Occipital lobe (tissue), 2 donors: ENCODE data around the gene HHIPL1. TPM values are rescaled to one million over a fixed set of nuclear protein-coding genes. Genes with fewer than 3 reads are reported as not detected.

Experiments
- DNase-seq: peaks from one replicate; lab custom pipeline; 2025; lab: John Stamatoyannopoulos, UW
- total RNA-seq: library from RNA; depleted of rRNA; stranded (reverse); fragments of >200 nt; gene quantifications from one replicate; pipeline ENCODE4 v1.2.3, GENCODE V29; 2014

HHIPL1 gene
- total RNA-seq, 1 donor from 2014 or later, result 6.4 TPM

DNA sequence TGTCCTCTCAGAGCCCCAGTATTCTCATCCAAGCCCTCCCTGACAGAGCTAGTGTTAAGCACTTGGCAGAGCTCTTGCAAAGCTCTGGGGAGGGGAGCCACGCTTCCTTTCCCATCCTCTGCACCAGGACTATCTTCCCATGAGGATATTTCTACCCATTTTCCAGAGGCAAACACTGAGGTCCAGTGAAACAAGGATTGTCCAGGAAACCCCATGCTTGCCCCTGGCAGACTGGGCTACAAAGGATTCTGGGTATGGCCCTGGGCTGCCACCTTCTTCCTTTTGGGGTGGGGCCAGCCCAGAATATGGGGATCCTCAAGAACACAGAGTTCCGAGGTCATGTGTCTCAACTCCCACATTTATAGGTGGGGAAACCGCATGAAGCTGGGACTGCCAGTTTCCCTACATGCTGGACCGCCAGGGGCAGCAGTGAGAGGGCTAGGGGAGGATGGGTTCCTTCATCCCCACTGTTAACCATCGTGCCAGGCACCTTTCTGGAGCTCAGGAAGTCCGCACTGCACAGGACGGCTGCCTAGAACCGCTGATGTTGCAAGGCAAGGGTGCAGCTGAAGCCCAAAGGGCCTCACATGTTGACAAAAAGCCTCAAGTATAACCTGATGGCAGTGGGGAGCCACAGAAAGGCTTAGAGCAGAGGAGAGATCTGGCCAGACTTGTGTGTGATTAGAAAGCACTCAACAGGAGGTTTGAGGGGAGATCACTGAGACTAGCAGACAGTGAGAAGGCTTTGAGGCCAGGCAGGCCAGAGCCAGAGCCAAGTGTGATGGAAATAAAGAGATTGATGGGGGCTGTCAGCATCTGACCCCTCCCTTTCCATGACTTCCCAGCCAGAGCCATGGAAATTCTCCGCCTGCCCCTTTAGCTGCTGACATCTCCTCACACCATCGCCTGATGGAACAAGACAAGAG lies 35.4 kb upstream of the HHIPL1 start:
- DNase-seq, result no peak

- DNase-seq, result no peak
Measured at GRCh38 chr14:99611646-99612045, 33.3 kb upstream of the HHIPL1 start.

DNA sequence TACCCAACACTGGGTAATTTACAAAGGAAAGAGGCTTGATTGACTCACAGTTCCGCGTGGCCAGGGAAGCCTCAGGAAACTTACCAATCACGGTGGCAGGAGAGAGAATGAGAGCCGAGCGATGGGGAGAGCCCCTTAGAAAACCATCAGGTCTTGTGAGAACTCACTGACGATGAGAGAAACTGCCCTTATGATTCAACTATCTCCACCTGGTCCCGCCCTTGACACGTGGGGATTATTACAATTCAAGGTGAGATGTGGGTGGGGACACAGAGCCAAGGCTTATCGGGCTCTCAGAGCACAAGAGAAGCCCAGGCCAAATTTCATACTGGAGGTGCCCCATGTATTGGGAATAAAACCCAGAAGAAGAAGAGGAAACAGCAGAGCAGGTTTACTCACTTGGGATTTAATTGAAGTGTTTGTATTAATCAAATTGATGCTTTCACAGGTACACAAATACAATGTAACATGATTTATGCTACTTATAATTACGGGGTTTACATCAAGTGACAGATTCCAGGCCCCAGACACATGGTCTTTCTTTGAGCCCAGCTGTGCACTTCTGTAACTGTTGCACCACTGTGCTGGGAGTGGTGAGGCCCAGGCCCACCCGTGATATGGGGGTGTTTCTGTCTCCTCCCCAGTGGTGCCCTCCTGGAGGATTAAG lies 32.7 kb upstream of the HHIPL1 start:
- DNase-seq, result no peak

GRCh38 chr14:99612738-99613330 lies 32.1 kb upstream of the HHIPL1 start:
- no peak for DNase-seq

- DNase-seq, result no peak
Measured at GRCh38 chr14:99615497-99616157, 29.3 kb upstream of the HHIPL1 start.

GRCh38 chr14:99616832-99617800 lies 27.8 kb upstream of the HHIPL1 start:
- no peak for DNase-seq

DNA sequence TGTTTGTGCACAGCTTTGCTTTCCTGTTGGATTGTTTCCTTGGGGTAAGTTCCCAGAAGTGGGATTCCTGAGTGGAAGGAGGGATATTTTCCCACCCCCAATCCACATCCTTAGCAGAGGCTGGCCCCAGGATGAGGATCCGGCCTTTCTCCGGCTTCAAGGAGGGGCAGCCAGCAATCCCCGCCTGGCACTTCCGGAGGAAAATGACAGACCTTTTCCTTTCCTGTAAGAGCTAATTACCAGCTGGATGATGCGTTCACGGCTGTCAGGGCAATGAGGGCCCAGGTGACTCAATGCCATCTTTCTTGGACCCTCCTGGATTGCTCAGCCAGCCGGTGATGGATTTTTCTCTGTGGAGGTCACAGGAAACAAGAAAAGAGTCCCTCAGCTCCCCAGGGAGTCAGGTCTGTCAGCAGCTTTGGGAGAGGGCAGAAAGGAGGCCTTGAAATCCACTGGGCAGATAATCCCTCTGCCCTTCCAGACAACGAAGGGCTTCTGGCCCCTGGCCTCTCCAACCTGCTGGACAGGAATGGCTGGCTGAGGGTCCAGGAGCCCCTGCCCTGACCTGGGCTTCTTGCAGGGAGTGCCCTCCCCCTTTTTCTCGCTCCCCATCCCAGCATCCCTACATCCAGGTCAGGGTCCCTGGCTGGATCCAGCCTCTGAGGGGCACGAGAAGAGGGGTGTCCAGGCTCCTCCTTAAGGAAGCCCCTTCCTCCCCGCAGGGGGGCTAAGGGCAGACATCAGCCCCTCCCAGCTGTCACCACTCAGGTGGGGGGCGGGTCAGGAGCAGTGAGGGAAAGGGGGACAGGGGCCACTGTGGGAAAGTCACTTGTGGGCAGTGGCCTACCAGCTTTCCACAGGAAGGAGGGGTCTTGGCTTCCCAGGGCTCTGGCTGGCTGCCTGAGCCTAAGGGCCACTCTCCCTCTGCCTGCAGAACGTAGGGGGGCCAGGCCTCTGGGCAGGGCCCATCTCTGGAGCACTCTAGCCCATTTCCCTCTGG lies 24.8 kb upstream of the HHIPL1 start:
- DNase-seq, result no peak

GRCh38 chr14:99621948-99622347 lies 23.0 kb upstream of the HHIPL1 start:
- no peak for DNase-seq

- no peak for DNase-seq
Measured at GRCh38 chr14:99624024-99624423, 20.9 kb upstream of the HHIPL1 start.

DNA sequence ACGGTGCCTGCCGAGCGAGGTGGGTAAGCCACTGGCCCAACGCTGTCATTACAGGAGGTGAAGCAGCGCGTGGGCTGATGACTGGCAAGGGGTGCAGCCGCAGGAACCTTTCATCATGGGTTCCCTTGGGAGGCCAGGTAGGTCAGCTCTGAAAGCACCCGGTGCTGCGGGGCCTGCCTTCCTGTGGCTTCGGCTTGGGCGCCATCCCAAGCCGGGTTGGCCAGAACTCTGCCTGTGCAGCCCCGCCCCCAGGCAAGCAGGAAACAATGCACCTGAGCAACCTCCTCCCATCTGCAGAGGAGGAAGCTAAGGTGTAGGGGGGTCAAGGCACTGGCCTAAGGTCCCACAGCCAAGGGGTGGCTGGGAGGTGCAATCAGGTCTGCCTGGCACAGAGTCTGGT lies 20.0 kb upstream of the HHIPL1 start:
- DNase-seq, result no peak

DNA sequence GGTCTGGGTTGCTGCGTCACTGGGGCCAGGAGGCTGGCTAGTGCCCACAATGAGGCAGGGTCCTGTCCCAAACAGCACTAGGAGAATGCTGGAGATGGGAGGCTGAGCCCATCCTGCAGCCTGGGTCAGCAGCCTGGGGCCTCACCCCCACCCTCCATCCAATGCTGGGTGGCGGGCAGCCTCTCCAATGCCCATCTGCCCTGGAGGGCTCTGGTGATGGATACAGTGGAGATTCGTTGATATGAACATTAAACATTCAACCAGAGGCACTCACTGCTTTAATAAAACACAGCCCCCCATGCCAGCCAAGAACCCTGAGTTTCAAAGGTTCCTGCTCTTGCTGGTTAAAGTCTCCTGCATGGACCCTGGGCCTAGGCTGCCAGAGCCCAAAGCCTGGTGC lies 19.5 kb upstream of the HHIPL1 start:
- no peak for DNase-seq

- no peak for DNase-seq
Measured at GRCh38 chr14:99626041-99626648, 18.8 kb upstream of the HHIPL1 start.

- DNase-seq, result no peak
Measured at GRCh38 chr14:99627100-99627499, 17.8 kb upstream of the HHIPL1 start.

- no peak for DNase-seq
Measured at GRCh38 chr14:99627510-99628381, 17.2 kb upstream of the HHIPL1 start.

GRCh38 chr14:99628887-99629618 lies 15.9 kb upstream of the HHIPL1 start:
- DNase-seq, result peak; percentile 73

DNA sequence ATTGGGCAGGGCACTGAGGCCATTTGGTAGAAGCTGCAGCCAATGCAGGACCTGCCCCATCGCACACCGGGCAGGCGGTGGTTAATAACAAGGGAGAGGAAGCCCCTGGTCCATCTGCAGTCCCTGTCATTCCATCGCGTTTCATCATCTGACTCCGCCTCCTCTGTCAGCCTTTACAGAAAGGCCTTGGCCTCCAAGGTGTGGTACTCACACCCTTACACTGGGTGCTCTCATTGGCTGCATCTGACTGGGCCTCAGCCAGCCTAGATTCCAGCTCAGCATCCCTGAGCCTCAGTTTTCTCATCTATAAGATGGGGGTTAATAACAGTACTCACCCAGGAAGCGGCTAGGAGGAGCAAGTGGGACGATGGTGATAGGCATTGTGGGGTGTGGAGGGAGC lies 14.7 kb upstream of the HHIPL1 start:
- DNase-seq, result no peak

DNA sequence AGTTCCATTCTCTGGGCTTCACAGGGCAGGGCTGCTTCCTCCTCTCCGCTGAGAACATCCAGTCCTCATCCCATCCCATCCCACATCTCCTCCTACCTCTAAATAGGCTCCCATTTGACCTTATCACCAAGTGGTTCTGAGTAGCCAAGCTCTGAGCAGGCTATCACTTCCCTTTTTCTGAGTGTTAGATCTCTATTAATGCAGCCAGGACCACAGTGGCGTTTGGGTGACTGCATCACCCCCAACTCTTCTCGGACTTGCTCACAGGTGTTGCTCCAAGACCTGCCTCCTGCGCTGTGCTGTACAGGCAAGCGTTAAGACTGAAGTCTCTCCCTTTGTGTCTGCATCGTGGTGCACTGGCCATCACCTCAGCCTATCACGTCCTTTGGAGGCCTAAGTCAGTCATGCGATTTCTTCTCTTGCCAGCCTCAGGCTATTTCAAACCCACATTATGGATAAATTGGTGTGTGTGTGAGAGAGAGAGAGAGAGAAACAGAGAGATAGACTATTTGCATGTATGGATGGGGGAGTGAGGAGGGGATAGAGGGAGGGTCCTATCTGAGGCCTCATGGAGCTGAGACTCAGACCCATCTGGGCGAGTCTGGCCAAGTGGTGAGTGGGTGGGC lies 12.4 kb upstream of the HHIPL1 start:
- DNase-seq, result no peak
